Measurements from ENCODE around the gene TBRG1.
"Not testable (repeated sequence)": the region's sequence is repeated elsewhere in the genome, so short reads cannot be mapped to it uniquely, and the experiment has no call there.

TBRG1 gene, protein sequence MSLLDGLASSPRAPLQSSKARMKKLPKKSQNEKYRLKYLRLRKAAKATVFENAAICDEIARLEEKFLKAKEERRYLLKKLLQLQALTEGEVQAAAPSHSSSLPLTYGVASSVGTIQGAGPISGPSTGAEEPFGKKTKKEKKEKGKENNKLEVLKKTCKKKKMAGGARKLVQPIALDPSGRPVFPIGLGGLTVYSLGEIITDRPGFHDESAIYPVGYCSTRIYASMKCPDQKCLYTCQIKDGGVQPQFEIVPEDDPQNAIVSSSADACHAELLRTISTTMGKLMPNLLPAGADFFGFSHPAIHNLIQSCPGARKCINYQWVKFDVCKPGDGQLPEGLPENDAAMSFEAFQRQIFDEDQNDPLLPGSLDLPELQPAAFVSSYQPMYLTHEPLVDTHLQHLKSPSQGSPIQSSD

DNA sequence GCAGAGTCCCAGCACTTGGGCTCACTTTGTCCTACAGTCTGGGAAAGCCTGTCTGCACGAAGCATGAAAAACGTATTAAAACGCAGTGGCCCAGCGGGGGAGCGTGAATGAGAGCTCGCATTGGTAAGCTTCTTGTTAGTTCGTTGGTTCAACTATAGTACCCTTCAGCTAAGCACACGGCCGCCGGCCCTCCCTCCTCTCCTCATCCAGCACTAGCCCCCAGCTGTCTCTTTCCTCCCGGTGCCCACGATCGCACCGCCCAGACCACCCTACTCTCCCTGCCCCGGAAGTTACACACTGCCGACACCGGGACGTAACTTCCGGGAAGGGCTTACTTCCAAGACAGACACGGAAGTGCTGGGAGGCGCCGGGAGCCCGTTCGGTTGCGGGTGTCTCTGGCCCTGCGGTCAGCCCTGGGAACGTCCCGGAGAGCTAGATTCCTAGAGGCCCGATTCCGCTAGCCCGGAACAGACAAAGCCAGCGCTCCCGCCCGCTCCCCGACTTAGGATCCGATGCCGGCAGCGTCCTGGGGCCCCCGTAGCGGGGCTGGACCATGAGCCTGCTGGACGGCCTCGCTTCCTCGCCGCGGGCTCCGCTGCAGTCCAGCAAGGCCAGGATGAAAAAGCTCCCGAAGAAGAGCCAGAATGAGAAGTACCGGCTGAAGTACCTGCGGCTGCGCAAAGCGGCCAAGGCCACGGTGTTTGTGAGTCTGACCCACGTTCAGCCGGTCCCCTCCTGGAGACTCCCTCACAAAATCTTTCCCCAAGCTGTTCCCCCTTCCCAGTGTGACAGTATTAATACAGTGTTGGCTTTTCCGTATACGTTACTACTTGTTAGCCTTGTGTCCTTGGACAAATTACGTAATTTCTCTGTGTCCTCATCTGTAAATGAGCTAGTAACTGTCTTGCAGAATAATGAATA, at the start of gene TBRG1:
Gene TBRG1, plus strand, starts transcription at position 334 of the 921 bp plus-strand sequence. Its CDS starts 220 bp downstream, at position 554.
- FAIRE-seq (no peak), DNase-seq (ENCODE audit: low spot score) (peak; percentile 66)

GRCh38 chr11:124577716-124578427, 44.8 kb upstream of the TBRG1 start:
- FAIRE-seq (no peak), DNase-seq (ENCODE audit: low spot score) (no peak)

DNA sequence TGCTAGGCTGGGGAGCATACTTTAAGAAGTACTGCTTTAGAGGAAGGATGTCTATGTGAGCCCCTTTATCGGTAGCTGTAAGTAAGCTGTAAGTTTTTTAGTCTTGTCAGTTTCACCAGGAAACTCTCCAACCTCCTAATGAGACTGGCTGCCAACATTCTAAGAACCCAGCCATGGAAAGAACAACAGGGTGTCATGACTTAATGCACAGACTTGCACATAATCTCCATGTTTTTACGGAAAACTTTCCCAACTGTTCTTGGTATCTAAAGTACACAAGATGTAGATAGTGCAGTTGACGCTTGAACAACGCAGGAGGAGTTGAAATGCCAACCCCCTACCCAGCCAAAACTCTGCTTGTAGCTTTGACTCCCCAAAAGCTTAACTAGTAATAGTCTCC, 43.9 kb upstream of the TBRG1 start:
- DNase-seq (ENCODE audit: low spot score) (no peak), FAIRE-seq (no peak)

DNA sequence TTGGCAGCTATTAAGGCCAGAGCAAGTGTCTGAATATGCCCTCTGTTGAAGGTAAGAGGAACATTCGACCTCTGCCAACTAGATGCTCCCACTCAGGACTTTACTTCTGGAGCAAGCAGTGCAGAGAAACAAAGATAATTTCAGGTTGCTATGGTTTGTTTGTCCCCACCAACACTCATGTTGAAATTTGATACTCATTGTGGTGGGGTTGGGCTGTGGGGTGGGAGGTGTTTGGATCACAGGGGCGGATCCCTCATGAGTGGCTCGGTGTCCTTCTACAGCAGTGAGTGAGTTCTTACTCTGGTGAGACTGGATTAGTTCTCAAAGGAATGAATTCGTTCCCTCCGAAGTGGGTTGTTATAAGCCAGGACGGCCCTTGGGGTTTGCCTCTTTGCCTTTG, 40.8 kb upstream of the TBRG1 start:
- DNase-seq (ENCODE audit: low spot score) = no peak
- no peak for FAIRE-seq

- FAIRE-seq (no peak), DNase-seq (ENCODE audit: low spot score) (no peak)
These were observed 40.1 kb upstream of the TBRG1 start for GRCh38 chr11:124582565-124582964.

DNA sequence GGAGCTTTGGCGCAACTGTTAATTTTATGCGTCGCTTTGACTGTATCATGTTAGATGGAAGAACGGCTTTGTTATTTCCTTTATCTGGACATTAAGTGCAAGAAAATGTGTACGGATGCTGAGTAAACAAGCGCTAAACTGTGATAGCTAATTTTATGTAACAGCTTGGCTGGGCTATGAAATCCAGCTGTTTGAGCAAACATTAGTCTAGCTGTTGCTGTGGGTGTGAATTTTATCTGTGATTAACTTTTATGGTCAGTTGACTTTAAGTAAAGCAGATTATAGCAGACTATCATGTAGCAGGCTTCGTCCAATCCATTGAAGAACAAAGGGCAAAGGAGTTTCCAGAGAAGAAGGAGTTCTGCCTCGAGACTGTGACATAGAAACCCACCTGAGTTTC, 38.9 kb upstream of the TBRG1 start:
- DNase-seq (ENCODE audit: low spot score) (no peak), FAIRE-seq (no peak)

GRCh38 chr11:124584681-124585372, 37.8 kb upstream of the TBRG1 start:
- no peak for FAIRE-seq

GRCh38 chr11:124586238-124586860, 36.3 kb upstream of the TBRG1 start:
- FAIRE-seq (peak; percentile 50), DNase-seq (ENCODE audit: low spot score) (peak; percentile 16)

More at GRCh38 chr11:124584681-124585372, 37.8 kb upstream of the TBRG1 start:
- DNase-seq (ENCODE audit: low spot score) = no peak

GRCh38 chr11:124591430-124591829, 31.2 kb upstream of the TBRG1 start:
- FAIRE-seq = no peak
- DNase-seq (ENCODE audit: low spot score) = no peak

DNA sequence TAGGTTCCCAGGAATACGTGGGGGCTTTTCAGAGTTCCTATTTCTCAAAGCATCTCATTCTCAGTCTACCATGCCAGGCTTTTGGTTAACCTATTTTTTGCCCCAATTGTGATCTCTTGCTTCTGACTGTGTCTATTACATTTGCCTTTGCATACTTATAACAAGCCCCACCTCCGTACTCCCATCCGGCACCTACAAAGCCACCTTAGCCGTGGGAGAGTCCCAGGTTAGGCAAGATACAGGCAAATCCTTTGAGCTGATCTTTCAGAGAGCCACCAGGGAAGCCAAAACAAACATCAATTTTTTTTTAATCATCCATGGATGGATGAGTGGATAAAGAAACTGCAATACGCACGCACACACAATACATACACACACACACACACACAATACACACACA, 30.0 kb upstream of the TBRG1 start:
- DNase-seq (ENCODE audit: low spot score) = no peak
- FAIRE-seq = no peak

GRCh38 chr11:124595302-124595701, 27.4 kb upstream of the TBRG1 start:
- FAIRE-seq (no peak), DNase-seq (ENCODE audit: low spot score) (no peak)

GRCh38 chr11:124597626-124598025, 25.0 kb upstream of the TBRG1 start:
- DNase-seq (ENCODE audit: low spot score) = no peak
- FAIRE-seq = no peak

DNA sequence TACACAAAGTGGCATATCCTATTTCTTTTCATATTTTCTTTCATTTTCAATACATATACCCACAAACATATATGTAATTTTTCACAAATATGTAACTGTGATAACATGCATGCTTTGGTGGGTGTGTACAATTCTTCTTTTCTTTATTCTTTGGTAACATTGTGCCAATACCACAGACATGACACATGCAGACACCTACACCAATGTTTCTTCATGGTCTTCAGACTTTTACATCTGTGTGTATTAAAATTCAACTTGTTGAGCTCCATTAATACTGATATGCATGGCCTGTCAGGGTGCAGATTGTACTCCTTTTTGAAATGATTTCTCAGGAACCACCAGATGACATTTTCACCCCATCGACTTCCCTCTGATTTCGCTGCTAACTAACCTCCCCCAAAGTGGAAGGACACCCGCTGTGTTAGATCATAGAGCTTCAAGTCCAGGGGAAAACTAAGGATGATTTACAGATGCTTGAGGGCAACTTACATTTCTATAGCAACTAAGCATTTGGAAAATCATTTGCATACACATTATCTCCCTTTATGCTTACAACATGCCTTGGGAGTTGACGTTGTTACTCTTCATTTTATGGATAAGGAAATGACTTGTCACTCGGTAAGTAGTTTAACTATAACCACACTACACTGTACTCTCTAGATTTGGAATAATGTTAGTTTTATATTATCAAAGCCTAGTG, 21.9 kb upstream of the TBRG1 start:
- FAIRE-seq (no peak), DNase-seq (ENCODE audit: low spot score) (no peak)

DNA sequence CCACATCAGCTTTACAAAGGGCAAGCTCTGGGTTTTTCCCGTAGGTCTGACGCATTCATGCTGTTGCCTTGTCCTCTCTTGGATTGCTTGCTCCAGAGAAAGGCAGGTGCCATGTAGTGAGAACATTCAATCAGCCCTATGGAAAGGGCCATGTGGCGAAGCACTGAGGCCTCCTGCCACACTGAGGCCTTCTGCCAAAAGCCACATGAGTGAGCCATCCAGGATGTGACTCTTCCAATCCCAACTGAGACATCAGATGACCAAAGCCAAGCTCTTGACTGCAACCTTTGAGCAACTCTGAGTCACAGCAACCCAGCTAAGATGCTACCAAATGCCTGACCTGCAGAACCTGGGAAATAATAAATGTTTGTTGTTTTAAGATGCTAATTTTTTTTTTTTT, 20.5 kb upstream of the TBRG1 start:
- DNase-seq (ENCODE audit: low spot score) (peak; percentile 64), FAIRE-seq (no peak)

- not testable (repeated sequence) for DNase-seq (ENCODE audit: low spot score); FAIRE-seq
These were observed 19.9 kb upstream of the TBRG1 start for GRCh38 chr11:124602723-124603122.

- DNase-seq (ENCODE audit: low spot score) (no peak), FAIRE-seq (no peak)
These were observed 16.9 kb upstream of the TBRG1 start for GRCh38 chr11:124605719-124606118.

- FAIRE-seq (no peak), DNase-seq (ENCODE audit: low spot score) (no peak)
These were observed 14.5 kb upstream of the TBRG1 start for GRCh38 chr11:124608147-124608546.

DNA sequence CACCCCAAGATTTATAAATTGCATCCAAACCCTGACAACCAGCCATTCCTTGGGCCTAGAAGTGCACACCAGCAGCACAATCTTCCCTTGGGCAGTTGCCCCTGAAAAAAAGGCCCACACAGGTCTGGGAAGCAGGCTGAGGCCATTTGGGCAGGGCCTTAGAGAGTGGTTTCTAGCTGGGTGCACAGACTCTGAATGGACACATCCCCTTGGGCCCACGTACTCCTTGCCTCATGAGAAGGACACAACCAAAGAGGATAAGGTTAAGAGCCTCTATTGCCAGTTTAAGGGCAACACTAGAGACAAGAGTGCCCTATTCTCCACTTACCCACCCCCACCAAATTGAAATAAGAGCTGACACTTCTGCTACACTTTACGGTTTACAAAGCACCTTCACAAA, 12.4 kb upstream of the TBRG1 start:
- FAIRE-seq = no peak
- no peak for DNase-seq (ENCODE audit: low spot score)

- DNase-seq (ENCODE audit: low spot score) = no peak
- FAIRE-seq = no peak
These were observed 11.6 kb upstream of the TBRG1 start, which contains the start of gene PANX3 for GRCh38 chr11:124611064-124611463. PANX3 (plus strand) TSS chr11:124611428; CDS start chr11:124611557, 129 bp downstream.

GRCh38 chr11:124612045-124612444, 10.6 kb upstream of the TBRG1 start:
- DNase-seq (ENCODE audit: low spot score) (no peak), FAIRE-seq (no peak)

Data from RCC 7860 (cell line).